Measurements from ENCODE around the gene CTR9. TPM values are rescaled to one million over a fixed set of nuclear protein-coding genes. Genes with fewer than 3 reads are reported as not detected.
A peak's percentile ranks its signal among the peaks of the same experiment; 100 is the strongest.

Gene CTR9
- total RNA-seq, 2 donors from 2014 or later: 33.9 to 37.4 TPM

DNA sequence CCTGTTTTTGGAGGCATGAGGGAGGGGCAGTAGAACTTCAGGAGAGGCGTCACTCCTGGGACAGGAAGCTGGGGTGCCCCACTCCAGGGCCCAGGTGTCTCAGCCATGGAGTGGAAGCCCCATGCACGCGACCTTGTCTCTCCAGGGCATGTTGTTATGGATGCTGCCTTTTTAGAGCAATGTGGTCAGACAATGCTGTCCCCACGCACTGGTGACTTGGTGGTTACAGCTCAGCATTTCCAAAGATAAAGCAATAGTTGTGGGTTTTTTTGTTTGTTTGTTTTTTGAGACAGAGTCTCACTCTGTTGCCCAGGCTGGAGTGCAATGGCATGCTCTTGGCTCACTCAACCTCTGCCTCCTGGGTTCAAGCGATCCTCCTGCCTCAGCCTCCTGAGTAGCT, 35.4 kb downstream of the CTR9 start:
- intact Hi-C loops (cut with DNase I): no loop called here
- TF ChIP-seq, protein P1, sequence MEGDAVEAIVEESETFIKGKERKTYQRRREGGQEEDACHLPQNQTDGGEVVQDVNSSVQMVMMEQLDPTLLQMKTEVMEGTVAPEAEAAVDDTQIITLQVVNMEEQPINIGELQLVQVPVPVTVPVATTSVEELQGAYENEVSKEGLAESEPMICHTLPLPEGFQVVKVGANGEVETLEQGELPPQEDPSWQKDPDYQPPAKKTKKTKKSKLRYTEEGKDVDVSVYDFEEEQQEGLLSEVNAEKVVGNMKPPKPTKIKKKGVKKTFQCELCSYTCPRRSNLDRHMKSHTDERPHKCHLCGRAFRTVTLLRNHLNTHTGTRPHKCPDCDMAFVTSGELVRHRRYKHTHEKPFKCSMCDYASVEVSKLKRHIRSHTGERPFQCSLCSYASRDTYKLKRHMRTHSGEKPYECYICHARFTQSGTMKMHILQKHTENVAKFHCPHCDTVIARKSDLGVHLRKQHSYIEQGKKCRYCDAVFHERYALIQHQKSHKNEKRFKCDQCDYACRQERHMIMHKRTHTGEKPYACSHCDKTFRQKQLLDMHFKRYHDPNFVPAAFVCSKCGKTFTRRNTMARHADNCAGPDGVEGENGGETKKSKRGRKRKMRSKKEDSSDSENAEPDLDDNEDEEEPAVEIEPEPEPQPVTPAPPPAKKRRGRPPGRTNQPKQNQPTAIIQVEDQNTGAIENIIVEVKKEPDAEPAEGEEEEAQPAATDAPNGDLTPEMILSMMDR (IDR thresholded peaks at IDR 0.05): no peak
- Histone ChIP-seq H3K36me3 (no peaks in the 10 kb centered on the region), H3K27ac (no peak overlapping the region), H3K9me3 (no peaks in the 10 kb centered on the region), H3K27me3 (no peaks in the 10 kb centered on the region), H3K4me3 (no peak overlapping the region), H3K4me1 (no peaks in the 10 kb centered on the region), H3K9ac (ENCODE audit: low read depth in 2 of 2, low read length in 2 of 2) (no peak overlapping the region)
- no peak for DNase-seq

DNA sequence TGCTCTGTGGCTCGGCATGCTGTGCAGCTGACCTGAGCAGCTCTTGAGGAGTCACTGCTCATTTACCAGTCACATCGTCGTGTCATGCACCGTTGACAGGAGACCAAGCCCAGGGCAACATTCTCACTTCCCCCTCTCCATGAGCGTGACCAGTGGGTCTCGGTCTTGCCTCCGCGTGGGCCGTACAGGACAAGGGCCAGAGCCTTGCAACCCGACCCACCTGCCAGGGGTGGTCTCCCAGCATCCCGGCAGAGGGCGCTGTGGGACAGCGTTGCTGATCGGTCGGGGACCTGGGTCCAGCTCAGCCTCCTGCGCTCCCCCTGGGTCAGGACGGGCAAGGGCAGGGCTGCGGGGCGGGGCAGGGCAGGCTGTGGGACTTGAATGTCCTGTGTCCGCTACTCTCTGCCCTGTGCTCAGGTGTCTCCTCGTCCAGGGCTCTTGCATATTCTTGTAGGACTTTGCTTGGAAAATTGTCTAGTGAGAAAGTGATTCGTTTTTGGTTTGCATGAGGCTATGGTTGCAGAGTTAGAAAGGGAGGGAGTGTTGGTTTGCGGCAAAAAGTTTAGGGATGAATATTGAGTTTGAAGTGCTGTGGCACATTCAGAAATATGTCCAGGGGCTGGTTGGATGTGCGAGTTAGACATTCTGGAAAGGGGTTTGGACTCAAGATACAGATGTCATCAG, 41.5 kb downstream of the CTR9 start:
- no peak overlapping the region for H3K27ac ChIP-seq
- H3K36me3 ChIP-seq: peaks cover 12% of the 10 kb centered on the region
- TF ChIP-seq, protein P1 (IDR thresholded peaks at IDR 0.05): peak; percentile 88
- no peak overlapping the region for H3K9ac ChIP-seq (ENCODE audit: low read depth in 2 of 2, low read length in 2 of 2)
- no peaks in the 10 kb centered on the region for H3K4me1 ChIP-seq
- H3K27me3 ChIP-seq: no peaks in the 10 kb centered on the region
- intact Hi-C loops (cut with DNase I): loop anchor here (10.0 kb wide), 2 partner anchors 472 to 992 kb away; no protein-coding TSS in a partner anchor
- H3K4me3 ChIP-seq: no peak overlapping the region
- no peaks in the 10 kb centered on the region for H3K9me3 ChIP-seq
- peak; percentile 92 for DNase-seq

DNA sequence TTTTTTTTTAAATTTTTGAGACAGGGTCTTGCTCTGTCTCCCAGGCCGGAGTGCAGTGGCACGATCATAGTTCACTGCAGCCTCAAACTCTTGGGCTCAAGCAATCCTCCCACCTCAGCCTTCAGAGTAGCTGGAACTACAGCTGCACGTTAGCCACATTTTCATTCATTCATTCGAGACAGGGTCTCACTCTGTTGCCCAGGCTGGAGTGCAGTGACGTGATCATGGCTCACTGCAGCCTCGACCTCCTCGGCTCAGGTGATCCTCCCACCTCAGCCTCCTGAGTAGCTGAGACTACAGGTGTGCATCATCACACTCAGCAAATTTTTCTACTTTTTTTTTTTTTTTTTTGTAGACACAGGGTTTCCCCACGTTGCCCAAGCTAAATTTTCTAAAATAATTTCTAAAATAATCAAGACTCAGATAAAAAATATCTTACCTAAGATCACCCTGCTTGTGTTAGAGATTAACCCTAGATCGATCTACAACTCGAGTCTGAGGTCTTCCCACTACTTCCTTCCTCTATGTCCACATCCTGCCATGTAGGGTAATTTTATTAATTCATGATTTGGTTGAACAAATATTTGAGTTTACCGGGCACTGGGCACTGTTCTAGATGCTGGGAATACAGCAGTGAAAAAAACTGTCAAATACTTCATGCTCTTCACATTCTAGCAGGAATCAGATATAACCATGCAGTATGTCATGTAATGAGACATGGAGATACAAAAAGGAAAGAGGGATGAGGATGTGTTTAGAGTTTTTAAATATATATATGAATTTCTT, 42.6 kb downstream of the CTR9 start:
- H3K4me3 ChIP-seq: no peak overlapping the region
- no peaks in the 10 kb centered on the region for H3K4me1 ChIP-seq
- TF ChIP-seq, protein P1 (IDR thresholded peaks at IDR 0.05): no peak
- H3K27ac ChIP-seq: no peak overlapping the region
- no peak for DNase-seq
- no peaks in the 10 kb centered on the region for H3K9me3 ChIP-seq
- intact Hi-C loops (cut with DNase I): loop anchor here (10.0 kb wide), 2 partner anchors 471 to 991 kb away; no protein-coding TSS in a partner anchor
- peaks cover 23% of the 10 kb centered on the region for H3K36me3 ChIP-seq
- no peak overlapping the region for H3K9ac ChIP-seq (ENCODE audit: low read depth in 2 of 2, low read length in 2 of 2)
- H3K27me3 ChIP-seq: no peaks in the 10 kb centered on the region

DNA sequence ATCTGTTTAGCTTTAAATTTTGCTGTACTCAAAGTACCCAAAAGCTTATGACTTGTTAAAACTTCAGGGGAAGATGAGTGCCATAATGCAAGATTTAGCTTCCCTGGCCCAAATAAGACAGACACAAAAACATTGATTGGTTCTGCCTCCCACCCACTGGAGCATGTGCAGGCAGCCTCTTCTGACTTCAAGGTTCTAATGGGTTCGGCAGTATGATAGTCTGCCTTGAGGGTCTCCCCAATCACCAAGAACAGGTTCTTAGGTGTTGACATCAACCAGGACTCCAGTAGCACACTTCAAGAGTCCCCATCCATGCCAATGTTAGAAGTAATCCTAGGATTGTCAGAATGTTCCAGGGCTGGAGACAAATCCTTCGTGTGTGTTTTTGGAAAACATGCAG, 45.1 kb downstream of the CTR9 start:
- no peaks in the 10 kb centered on the region for H3K9me3 ChIP-seq
- H3K36me3 ChIP-seq: peaks cover 45% of the 10 kb centered on the region
- H3K27me3 ChIP-seq: no peaks in the 10 kb centered on the region
- H3K4me1 ChIP-seq: no peaks in the 10 kb centered on the region
- H3K9ac ChIP-seq (ENCODE audit: low read depth in 2 of 2, low read length in 2 of 2): no peak overlapping the region
- no peak overlapping the region for H3K27ac ChIP-seq
- H3K4me3 ChIP-seq: no peak overlapping the region
- TF ChIP-seq, protein P1 (IDR thresholded peaks at IDR 0.05): no peak
- no peak for DNase-seq
- intact Hi-C loops (cut with DNase I): loop anchor here (10.0 kb wide), 2 partner anchors 469 to 989 kb away; no protein-coding TSS in a partner anchor

DNA sequence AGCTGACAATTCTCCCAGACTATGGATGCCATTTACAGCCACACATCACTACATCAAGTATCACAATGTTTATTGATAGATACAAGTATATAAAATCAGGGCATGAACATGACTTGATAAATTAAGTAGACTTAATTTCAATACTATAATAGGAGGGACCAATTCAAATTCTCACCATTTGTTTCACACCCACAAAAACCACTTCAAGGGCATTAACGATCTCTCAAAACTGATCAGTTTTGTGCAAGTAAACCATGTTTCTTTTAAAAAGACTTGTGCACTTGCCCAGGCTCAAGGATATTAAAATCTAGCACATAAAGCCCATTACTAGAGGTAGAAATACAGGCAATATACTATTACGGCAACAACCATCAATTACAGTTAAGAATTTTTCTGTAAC, 46.0 kb downstream of the CTR9 start:
- TF ChIP-seq, protein P1 (IDR thresholded peaks at IDR 0.05): no peak
- Histone ChIP-seq H3K9me3 (no peaks in the 10 kb centered on the region), H3K36me3 (peaks cover 53% of the 10 kb centered on the region), H3K9ac (ENCODE audit: low read depth in 2 of 2, low read length in 2 of 2) (no peak overlapping the region), H3K27ac (no peak overlapping the region), H3K4me1 (no peaks in the 10 kb centered on the region), H3K4me3 (no peak overlapping the region), H3K27me3 (no peaks in the 10 kb centered on the region)
- DNase-seq: no peak
- intact Hi-C loops (cut with DNase I): loop anchor here (10.0 kb wide), 2 partner anchors 468 to 988 kb away; no protein-coding TSS in a partner anchor
